K562 (cell line): ENCODE results near the gene BTBD2.

ENCODE experiments used
- MED1 ChIP-seq: sonication (generic); formaldehyde crosslinking; IDR thresholded peaks from 2 replicates; pipeline ENCODE4 v1.8.1; 2023; ENCODE audit warnings: missing genetic modification reagents, borderline replicate concordance
- SETDB1 ChIP-seq: IDR thresholded peaks from one replicate; pipeline ENCODE4 v1.6.1; 2012; ENCODE audit warnings: low read length, control low read depth, inconsistent platforms
- SIRT6 ChIP-seq: IDR thresholded peaks from one replicate; pipeline ENCODE4 v1.6.1; 2012; ENCODE audit warnings: low read depth, mild to moderate bottlenecking, control low read depth, inconsistent platforms, low read length, moderate library complexity
- SIX5 ChIP-seq, 2 experiments: IDR thresholded peaks; 2 replicates each; pipeline ENCODE4 v1.6.1; 2011; ENCODE audit warnings: low read length in 2 of 2, borderline replicate concordance in 1 of 2, low read depth in 1 of 2, mild to moderate bottlenecking in 1 of 2, moderate library complexity in 1 of 2; ENCODE audit not compliant: insufficient read depth in 1 of 2
- ZNF184 ChIP-seq: sonication (generic); formaldehyde crosslinking; IDR thresholded peaks from 2 replicates; pipeline ENCODE4 v1.5.0; 2020; ENCODE audit warnings: missing genetic modification reagents
- ZNF408 ChIP-seq: fragments of 250-450 bp; sonication (Bioruptor Pico); IDR thresholded peaks from 2 replicates; pipeline ENCODE4 v1.4.0; 2020; ENCODE audit warnings: low read depth, mild to moderate bottlenecking, moderate library complexity
- TF ChIP-seq, protein P1 (sequence below): sonication (generic); formaldehyde crosslinking; IDR thresholded peaks from 2 replicates; pipeline ENCODE4 v1.8.0; 2023; ENCODE audit warnings: mild to moderate bottlenecking, missing genetic modification reagents

DNA sequence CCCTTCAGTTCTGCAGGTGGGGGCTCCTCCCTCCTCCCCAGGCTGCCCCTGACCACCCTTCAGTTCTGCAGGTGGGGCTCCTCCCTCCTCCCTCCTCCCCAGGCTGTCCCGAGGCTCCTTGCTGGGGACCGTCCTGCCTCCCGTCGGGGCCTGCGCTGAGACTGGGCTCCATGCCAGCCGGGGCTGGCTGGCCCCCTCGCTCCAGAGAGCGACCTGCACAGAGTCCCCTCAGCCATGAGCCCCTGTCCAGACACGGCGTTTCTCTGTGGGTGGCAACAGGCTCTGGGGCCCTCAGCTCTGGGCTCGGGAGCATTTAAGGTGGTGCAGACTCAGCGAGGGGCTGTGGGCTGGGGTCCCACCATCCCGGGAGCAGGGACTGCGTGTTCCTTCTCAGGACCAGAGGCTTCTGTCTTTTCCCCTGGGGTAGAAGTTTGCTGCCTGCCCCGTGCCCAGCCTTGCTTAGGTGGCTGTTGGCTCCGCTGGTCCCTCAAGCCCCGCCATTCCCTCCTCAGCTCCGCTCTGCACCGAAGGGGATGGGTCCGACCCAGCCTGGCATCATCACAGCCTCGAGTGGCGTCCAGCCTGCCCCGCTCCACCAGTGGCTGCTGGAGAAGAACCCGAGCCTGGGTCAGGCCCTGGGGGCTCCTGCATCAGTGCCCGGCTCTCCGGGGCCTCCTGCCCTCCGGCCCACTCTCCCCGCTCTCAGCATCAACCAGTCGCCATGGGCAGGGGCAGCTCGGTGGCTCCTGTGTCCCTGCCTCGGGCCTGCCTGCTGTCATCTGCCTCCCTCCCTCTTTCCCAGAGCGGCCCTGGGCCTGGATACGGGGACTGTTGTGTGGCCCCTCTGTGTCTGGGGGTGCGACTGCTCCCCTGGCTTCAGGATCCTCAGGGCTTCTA, 47.0 kb downstream of the BTBD2 start:
- no peak for TF ChIP-seq MED1 (CRISPR knock-in tag)
- TF ChIP-seq ZNF408 (CRISPR knock-in tag), result no peak
- no peak for TF ChIP-seq SIRT6
- TF ChIP-seq, protein P1, sequence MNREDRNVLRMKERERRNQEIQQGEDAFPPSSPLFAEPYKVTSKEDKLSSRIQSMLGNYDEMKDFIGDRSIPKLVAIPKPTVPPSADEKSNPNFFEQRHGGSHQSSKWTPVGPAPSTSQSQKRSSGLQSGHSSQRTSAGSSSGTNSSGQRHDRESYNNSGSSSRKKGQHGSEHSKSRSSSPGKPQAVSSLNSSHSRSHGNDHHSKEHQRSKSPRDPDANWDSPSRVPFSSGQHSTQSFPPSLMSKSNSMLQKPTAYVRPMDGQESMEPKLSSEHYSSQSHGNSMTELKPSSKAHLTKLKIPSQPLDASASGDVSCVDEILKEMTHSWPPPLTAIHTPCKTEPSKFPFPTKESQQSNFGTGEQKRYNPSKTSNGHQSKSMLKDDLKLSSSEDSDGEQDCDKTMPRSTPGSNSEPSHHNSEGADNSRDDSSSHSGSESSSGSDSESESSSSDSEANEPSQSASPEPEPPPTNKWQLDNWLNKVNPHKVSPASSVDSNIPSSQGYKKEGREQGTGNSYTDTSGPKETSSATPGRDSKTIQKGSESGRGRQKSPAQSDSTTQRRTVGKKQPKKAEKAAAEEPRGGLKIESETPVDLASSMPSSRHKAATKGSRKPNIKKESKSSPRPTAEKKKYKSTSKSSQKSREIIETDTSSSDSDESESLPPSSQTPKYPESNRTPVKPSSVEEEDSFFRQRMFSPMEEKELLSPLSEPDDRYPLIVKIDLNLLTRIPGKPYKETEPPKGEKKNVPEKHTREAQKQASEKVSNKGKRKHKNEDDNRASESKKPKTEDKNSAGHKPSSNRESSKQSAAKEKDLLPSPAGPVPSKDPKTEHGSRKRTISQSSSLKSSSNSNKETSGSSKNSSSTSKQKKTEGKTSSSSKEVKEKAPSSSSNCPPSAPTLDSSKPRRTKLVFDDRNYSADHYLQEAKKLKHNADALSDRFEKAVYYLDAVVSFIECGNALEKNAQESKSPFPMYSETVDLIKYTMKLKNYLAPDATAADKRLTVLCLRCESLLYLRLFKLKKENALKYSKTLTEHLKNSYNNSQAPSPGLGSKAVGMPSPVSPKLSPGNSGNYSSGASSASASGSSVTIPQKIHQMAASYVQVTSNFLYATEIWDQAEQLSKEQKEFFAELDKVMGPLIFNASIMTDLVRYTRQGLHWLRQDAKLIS (CRISPR knock-in tag), result no peak
- TF ChIP-seq SETDB1, result no peak
- TF ChIP-seq ZNF184 (CRISPR knock-in tag), result no peak
- TF ChIP-seq SIX5 (IDR thresholded peaks at IDR 0.05; ENCODE audit: borderline replicate concordance in 1 of 2, insufficient read depth in 1 of 2, low read depth in 1 of 2, low read length in 2 of 2), result no peak
